CD14-positive monocyte (primary cell): ENCODE measurements around the gene ELAVL1. TPM values are rescaled to one million over a fixed set of nuclear protein-coding genes. Genes with fewer than 3 reads are reported as not detected.

Experiments used
- DNase-seq, 3 donors: peaks; one replicate each; pipeline ENCODE4 v3.0.0-alpha.2; 2011 to 2022
- H2AFZ ChIP-seq: 2 replicates; pipeline ENCODE4 v1.6.0; 2012; ENCODE audit warnings: mild to moderate bottlenecking, low read depth, low read length, inconsistent platforms; ENCODE audit not compliant: insufficient read depth, poor library complexity, severe bottlenecking
- H3K27ac ChIP-seq, 2 donors: 1 replicate in 1 of 2; 2 replicates in 1 of 2; pipeline ENCODE4 v1.5.1; 2012 to 2013; ENCODE audit warnings: low read length in 2 of 2, control low read depth in 1 of 2, inconsistent platforms in 1 of 2, low read depth in 1 of 2, mild to moderate bottlenecking in 1 of 2
- H3K27me3 ChIP-seq, 2 donors: one replicate each; pipeline versions ENCODE4 v1.6.0 to v1.6.1; 2011 to 2013; ENCODE audit warnings: low read length in 2 of 2; ENCODE audit not compliant: control insufficient read depth in 2 of 2, insufficient read depth in 2 of 2
- H3K36me3 ChIP-seq, 2 donors: replicated peaks in 1 of 2; 1 replicate in 1 of 2; 2 replicates in 1 of 2; pipeline versions ENCODE4 v1.5.1 to v1.6.1; 2012 to 2013; ENCODE audit warnings: low read length in 2 of 2, control low read depth in 1 of 2, inconsistent platforms in 1 of 2, mild to moderate bottlenecking in 1 of 2; ENCODE audit not compliant: insufficient read depth in 2 of 2, control insufficient read depth in 1 of 2
- H3K4me1 ChIP-seq, 2 donors: 1 replicate in 1 of 2; 2 replicates in 1 of 2; pipeline versions ENCODE4 v1.5.1 to v1.6.1; 2012 to 2013; ENCODE audit warnings: low read length in 2 of 2, control low read depth in 1 of 2, inconsistent platforms in 1 of 2, mild to moderate bottlenecking in 1 of 2, moderate library complexity in 1 of 2; ENCODE audit not compliant: insufficient read depth in 2 of 2, control insufficient read depth in 1 of 2
- H3K4me2 ChIP-seq: replicated peaks from 2 replicates; pipeline ENCODE3; 2012; ENCODE audit warnings: low read length, moderate library complexity, mild to moderate bottlenecking; ENCODE audit not compliant: poor library complexity, severe bottlenecking; ENCODE audit errors: extremely low read depth
- H3K4me3 ChIP-seq, 3 experiments: fragments of 200-600 bp in 1 of 3; sonication (generic) in 1 of 3; replicated peaks in 1 of 3; 1 replicate in 2 of 3; 2 replicates in 1 of 3; pipeline ENCODE4 v1.5.1; 2011 to 2013; ENCODE audit warnings: low read length in 3 of 3, mild to moderate bottlenecking in 3 of 3, control low read depth in 2 of 3, low read depth in 2 of 3, inconsistent platforms in 1 of 3, moderate library complexity in 1 of 3
- H3K79me2 ChIP-seq: 2 replicates; pipeline ENCODE4 v1.6.0; 2012; ENCODE audit warnings: mild to moderate bottlenecking, control low read depth, inconsistent platforms, low read length, moderate library complexity; ENCODE audit not compliant: insufficient read depth
- H3K9ac ChIP-seq: 2 replicates; pipeline ENCODE4 v1.6.0; 2017; ENCODE audit warnings: low read length, mild to moderate bottlenecking; ENCODE audit not compliant: insufficient read depth, poor library complexity, severe bottlenecking
- H3K9me3 ChIP-seq, 2 donors: replicated peaks in 1 of 2; 1 replicate in 1 of 2; 2 replicates in 1 of 2; pipeline versions ENCODE4 v1.5.1 to v1.6.1; 2012 to 2013; ENCODE audit warnings: low read length in 2 of 2, control low read depth in 1 of 2; ENCODE audit not compliant: control insufficient read depth in 1 of 2, insufficient read depth in 1 of 2
- H4K20me1 ChIP-seq: 2 replicates; pipeline ENCODE4 v1.6.0; 2012; ENCODE audit warnings: mild to moderate bottlenecking, low read length, control low read depth, moderate library complexity; ENCODE audit not compliant: insufficient read depth
- H3K27ac Mint-ChIP-seq, 7 donors: one replicate each; pipeline ENCODE4 v1.8.0; 2020; ENCODE audit warnings: mild to moderate bottlenecking in 7 of 7, mixed read lengths in 7 of 7, moderate library complexity in 6 of 7, inconsistent platforms in 2 of 7
- H3K27me3 Mint-ChIP-seq, 3 donors: one replicate each; pipeline ENCODE4 v1.8.0; 2021 to 2022; ENCODE audit warnings: low read depth in 3 of 3, mild to moderate bottlenecking in 3 of 3, mixed read lengths in 3 of 3, moderate library complexity in 3 of 3, inconsistent platforms in 1 of 3
- H3K36me3 Mint-ChIP-seq, 2 donors: one replicate each; pipeline ENCODE4 v1.8.0; 2020; ENCODE audit warnings: mixed read lengths in 2 of 2, inconsistent platforms in 1 of 2, mild to moderate bottlenecking in 1 of 2
- H3K4me1 Mint-ChIP-seq: one replicate; pipeline ENCODE4 v1.8.0; 2020; ENCODE audit warnings: mild to moderate bottlenecking, mixed read lengths
- H3K4me3 Mint-ChIP-seq, 2 donors: one replicate each; pipeline ENCODE4 v1.8.0; 2020; ENCODE audit warnings: mild to moderate bottlenecking in 2 of 2, mixed read lengths in 2 of 2, moderate library complexity in 1 of 2
- H3K9me3 Mint-ChIP-seq, 7 donors: one replicate each; pipeline ENCODE4 v1.8.0; 2020 to 2022; ENCODE audit warnings: mixed read lengths in 7 of 7, mild to moderate bottlenecking in 6 of 7, moderate library complexity in 6 of 7, inconsistent platforms in 2 of 7
- WGBS: methylation state at CpG from one replicate; pipeline ENCODE4 v1.1.5; 2013; ENCODE audit warnings: missing lambda C conversion rate; ENCODE audit not compliant: insufficient coverage; 5-methylcytosine and 5-hydroxymethylcytosine counted together
- intact Hi-C, 2 donors: fragments of 100-400 bp; cut with micrococcal nuclease; formaldehyde crosslinking; loops; one replicate each; pipeline versions ENCODE4 v1.15.0 to v1.15.1; 2023
- polyA plus RNA-seq, 3 donors: library from polyadenylated mRNA; depleted of rRNA in 1 of 3; unstranded in 2 of 3; stranded (reverse) in 1 of 3; fragments of 300-500 nt in 2 of 3; fragments of >200 nt in 1 of 3; fragmentation: Illumina TruSeq in 2 of 3; gene quantifications; 1 replicate in 2 of 3; 2 replicates in 1 of 3; pipeline ENCODE4 v1.2.3, GENCODE V29; 2012 to 2021
- TF ChIP-seq, protein P1 (sequence below): fragments of 200-600 bp; IDR thresholded peaks from one replicate; pipeline ENCODE4 v1.8.0; 2022; ENCODE audit warnings: antibody characterized with exemption, mild to moderate bottlenecking

ELAVL1 gene
- polyA plus RNA-seq, 3 donors: 25.1 to 31.1 (median 30.7) TPM

DNA sequence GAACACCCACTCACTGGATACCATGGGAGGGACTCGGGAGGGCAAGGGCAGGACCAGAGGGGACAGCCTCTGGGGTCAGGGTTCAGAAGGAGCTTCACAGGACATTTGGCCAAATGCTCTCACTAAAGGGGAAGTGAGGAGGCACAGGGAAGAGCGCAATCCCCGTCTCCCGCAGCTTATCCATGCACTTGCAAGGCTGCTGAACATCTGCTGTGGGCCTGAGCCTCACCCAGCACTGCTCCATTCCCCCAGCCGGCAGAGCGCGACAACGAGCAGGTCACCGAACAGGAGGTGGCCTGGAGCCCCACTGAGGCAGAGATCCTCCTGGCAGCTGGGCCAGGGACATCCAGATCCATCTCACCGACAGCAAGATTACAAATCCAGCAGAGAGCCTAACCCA, 23.3 kb downstream of the ELAVL1 start:
- intact Hi-C loops: no loop called here
- Mint-ChIP-seq H3K27ac (peak overlapping the region in 3 of 7 donors; percentile 36 to 49 (median 46)), H3K4me3 (no peak overlapping the region), H3K27me3 (peaks cover 0 to 1% (median 0%) of the 10 kb centered on the region in 3 donors), H3K4me1 (peaks cover 4% of the 10 kb centered on the region), H3K36me3 (peaks cover 69 to 90% of the 10 kb centered on the region in 2 donors), H3K9me3 (no peaks in the 10 kb centered on the region)
- Histone ChIP-seq H3K9ac (no peak overlapping the region), H3K4me1 (no peaks in the 10 kb centered on the region), H2AFZ (no peak overlapping the region), H3K4me2 (no peak overlapping the region), H3K79me2 (peaks cover 24% of the 10 kb centered on the region), H4K20me1 (peaks cover 73% of the 10 kb centered on the region), H3K27me3 (no peaks in the 10 kb centered on the region), H3K9me3 (no peaks in the 10 kb centered on the region), H3K36me3 (peaks cover 76 to 99% of the 10 kb centered on the region in 2 donors), H3K4me3 (no peak overlapping the region), H3K27ac (no peak overlapping the region)
- DNase-seq: no peak
- TF ChIP-seq, protein P1, sequence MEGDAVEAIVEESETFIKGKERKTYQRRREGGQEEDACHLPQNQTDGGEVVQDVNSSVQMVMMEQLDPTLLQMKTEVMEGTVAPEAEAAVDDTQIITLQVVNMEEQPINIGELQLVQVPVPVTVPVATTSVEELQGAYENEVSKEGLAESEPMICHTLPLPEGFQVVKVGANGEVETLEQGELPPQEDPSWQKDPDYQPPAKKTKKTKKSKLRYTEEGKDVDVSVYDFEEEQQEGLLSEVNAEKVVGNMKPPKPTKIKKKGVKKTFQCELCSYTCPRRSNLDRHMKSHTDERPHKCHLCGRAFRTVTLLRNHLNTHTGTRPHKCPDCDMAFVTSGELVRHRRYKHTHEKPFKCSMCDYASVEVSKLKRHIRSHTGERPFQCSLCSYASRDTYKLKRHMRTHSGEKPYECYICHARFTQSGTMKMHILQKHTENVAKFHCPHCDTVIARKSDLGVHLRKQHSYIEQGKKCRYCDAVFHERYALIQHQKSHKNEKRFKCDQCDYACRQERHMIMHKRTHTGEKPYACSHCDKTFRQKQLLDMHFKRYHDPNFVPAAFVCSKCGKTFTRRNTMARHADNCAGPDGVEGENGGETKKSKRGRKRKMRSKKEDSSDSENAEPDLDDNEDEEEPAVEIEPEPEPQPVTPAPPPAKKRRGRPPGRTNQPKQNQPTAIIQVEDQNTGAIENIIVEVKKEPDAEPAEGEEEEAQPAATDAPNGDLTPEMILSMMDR: no peak
- 98% methylated on average over 6 of the region's 10 CpGs for WGBS

DNA sequence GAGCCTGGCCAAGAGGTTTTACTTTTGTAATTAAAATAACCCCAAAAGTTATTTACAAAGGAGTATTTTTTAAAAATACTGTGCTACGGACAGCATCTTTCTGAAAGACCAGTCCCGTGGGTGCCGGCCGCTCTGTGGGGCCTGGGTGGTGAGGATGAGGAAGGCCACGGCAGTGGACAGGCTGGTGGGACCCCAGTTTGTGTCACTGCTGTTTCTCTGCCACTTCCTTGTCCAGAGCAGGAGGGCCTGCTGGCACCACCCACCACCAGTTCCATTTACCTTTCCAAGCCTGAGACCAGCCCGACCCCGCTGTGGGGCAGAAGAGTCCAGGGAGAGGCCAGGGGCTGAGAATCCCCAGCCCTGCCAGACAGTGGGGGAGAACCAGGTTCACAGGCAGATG, 23.8 kb downstream of the ELAVL1 start:
- peak overlapping the region in 3 of 7 donors; percentile 25 to 49 (median 41) for H3K27ac Mint-ChIP-seq
- Histone ChIP-seq H3K4me1 (no peaks in the 10 kb centered on the region), H3K9ac (no peak overlapping the region), H3K36me3 (peaks cover 80 to 100% of the 10 kb centered on the region in 2 donors), H4K20me1 (peaks cover 73% of the 10 kb centered on the region), H3K4me2 (no peak overlapping the region), H3K27me3 (no peaks in the 10 kb centered on the region), H3K27ac (no peak overlapping the region), H3K4me3 (no peak overlapping the region), H3K79me2 (peaks cover 23% of the 10 kb centered on the region), H2AFZ (no peak overlapping the region), H3K9me3 (no peaks in the 10 kb centered on the region)
- peaks cover 4% of the 10 kb centered on the region for H3K4me1 Mint-ChIP-seq
- intact Hi-C loops: no loop called here
- peaks cover 67 to 91% of the 10 kb centered on the region in 2 donors for H3K36me3 Mint-ChIP-seq
- WGBS: no CpG with 5 or more reads among the region's 7 CpGs
- TF ChIP-seq, protein P1: no peak
- no peaks in the 10 kb centered on the region for H3K9me3 Mint-ChIP-seq
- no peak overlapping the region for H3K4me3 Mint-ChIP-seq
- DNase-seq: no peak
- H3K27me3 Mint-ChIP-seq: peaks cover 0 to 1% (median 0%) of the 10 kb centered on the region in 3 donors
